BLaER1 (cell line): ENCODE measurements around the gene TBCE.

Source experiments
- H3K27ac ChIP-seq: shearing (Covaris generic); formaldehyde crosslinking; 2 replicates; pipeline ENCODE4 v1.8.1; 2022
- H3K27me3 ChIP-seq: shearing (Covaris generic); formaldehyde crosslinking; 2 replicates; pipeline ENCODE4 v1.8.1; 2022
- H3K36me3 ChIP-seq: shearing (Covaris generic); formaldehyde crosslinking; 2 replicates; pipeline ENCODE4 v1.8.1; 2022
- H3K4me1 ChIP-seq: shearing (Covaris generic); formaldehyde crosslinking; 2 replicates; pipeline ENCODE4 v1.8.1; 2022
- H3K4me2 ChIP-seq: shearing (Covaris generic); formaldehyde crosslinking; 2 replicates; pipeline ENCODE4 v1.8.1; 2022
- H3K4me3 ChIP-seq: shearing (Covaris generic); formaldehyde crosslinking; 2 replicates; pipeline ENCODE4 v1.8.1; 2022
- H3K9ac ChIP-seq: shearing (Covaris generic); formaldehyde crosslinking; 2 replicates; pipeline ENCODE4 v1.8.1; 2022
- H3K9me3 ChIP-seq: shearing (Covaris generic); formaldehyde crosslinking; 2 replicates; pipeline ENCODE4 v1.8.1; 2022
- H4K20me1 ChIP-seq: shearing (Covaris generic); formaldehyde crosslinking; 2 replicates; pipeline ENCODE4 v1.8.1; 2022
- Cebpa-rat ChIP-seq: shearing (Covaris generic); IDR thresholded peaks from 2 replicates; pipeline ENCODE4 v1.8.1; 2022

The TBCE gene

DNA sequence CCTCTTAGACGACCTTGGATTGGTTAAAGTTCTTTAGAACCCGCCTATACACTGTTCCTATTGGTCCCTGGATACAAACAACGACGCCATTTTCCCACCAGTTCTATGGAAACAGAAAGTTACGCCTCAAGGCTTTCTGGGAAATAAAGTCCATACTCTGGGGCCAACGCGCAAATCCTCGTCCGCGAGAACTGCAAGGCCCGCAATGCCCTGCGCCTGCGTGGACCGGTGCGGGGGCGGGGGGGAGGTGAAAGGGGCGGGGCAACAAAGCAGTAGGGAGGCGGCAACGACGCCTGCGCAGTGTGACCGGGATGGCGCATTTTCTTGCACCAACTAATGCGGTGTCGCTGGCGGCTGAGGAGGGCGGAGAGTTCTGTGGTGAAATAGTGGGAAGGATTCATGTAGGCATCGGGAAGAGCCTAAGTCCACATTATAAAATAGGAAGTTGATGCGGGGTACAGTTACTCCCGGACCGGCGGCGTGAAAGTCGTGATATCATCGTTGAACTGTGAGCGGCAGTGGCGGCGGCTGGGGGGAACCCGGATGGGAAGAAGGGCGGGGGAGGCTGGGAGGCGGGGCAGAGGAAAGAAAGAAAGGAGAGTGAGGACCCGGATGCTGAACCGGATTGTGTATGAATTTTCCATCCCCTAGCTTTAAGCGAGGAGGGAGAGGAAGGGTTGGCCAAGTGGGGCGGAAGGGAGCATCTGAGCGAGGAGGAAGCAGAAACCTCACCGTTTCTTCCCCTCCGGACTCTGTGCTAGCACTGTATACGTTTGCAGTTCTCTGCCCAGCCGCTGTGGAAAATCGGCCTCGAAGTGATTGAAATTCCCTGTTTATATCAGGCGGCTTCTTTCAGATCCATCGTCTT lies 38.7 kb upstream of the TBCE start, which contains the start of gene GGPS1:
GGPS1 (plus strand) TSS at position 300 of the 868 bp plus-strand sequence. CDS start 6,695 bp downstream, outside the sequence.
- H3K4me3 ChIP-seq = peak within 1 kb of the TSS; percentile 99
- peaks cover 73% of the 10 kb centered on the region for H4K20me1 ChIP-seq
- H3K9me3 ChIP-seq = no peaks in the 10 kb centered on the region
- H3K9ac ChIP-seq = peak within 1 kb of the TSS; percentile 99
- peak within 1 kb of the TSS; percentile 86 for H3K4me2 ChIP-seq
- H3K4me1 ChIP-seq = peaks cover 51% of the 10 kb centered on the region
- H3K27ac ChIP-seq = peak within 1 kb of the TSS; percentile 96
- H3K36me3 ChIP-seq = peaks cover 11% of the 10 kb centered on the region
- H3K27me3 ChIP-seq = no peaks in the 10 kb centered on the region
- no peak for TF ChIP-seq Cebpa-rat

DNA sequence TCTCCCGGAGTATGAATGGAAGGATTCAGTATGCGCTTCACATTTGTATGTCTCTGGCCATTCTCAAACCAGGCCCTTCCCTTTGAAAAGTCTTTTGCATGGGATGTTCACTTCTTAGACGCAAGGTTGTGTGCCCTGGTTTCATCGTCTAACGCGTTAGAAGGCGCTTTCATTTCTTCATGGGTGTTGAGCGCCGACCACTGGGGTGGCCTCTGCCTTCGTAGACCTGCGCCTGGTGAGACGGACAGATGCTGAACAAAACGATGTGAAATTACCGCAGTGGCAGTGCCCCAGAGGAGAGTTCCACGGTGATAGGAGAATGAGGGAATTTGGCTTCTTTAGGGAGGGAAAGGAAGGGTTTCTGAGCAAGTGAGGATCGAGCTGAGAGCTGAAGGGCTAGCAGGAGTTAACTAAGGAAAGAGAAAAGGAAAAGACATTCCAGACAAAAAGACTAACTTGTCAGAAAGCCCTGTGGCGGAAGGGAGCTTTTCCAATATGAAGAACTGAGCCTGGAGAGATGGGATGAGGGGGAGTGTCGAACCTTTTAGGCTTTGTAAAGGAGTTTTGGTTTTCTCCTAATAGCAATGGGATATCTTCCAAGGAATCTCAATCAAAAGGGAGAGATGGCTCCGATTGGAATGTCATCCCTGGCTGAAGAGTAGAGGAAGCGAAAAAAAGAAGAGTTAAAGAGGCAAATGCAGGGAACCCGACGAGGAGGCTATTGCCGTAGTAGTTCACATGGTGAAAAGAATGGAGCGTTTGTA lies 37.9 kb upstream of the TBCE start:
- H3K9me3 ChIP-seq = no peaks in the 10 kb centered on the region
- H3K4me1 ChIP-seq = peaks cover 46% of the 10 kb centered on the region
- peaks cover 4% of the 10 kb centered on the region; the same call in 1 of the 2 replicates for H3K36me3 ChIP-seq
- peak overlapping the region; percentile 74 for H3K4me3 ChIP-seq
- peak overlapping the region; percentile 86 for H3K4me2 ChIP-seq
- H4K20me1 ChIP-seq = peaks cover 65% of the 10 kb centered on the region
- no peak for TF ChIP-seq Cebpa-rat
- H3K27me3 ChIP-seq = no peaks in the 10 kb centered on the region
- peak overlapping the region; percentile 86 for H3K27ac ChIP-seq
- H3K9ac ChIP-seq = peak overlapping the region; percentile 89

DNA sequence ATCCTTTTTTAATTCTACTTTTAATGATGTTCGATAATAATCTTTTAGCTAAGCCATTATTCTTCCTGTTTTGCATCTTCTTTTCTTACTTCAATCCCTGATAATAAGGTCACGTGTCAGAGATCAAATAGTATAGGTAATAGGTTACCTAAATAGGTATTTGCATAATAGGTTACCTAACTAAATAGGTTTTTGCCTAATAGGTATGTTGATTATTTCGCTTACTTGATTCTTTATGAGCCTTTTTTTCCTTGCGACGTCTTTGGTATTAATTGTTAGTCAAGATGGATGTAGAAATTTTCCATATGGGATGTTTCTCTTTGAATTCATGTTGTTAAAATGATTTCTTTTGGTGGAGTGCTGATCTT lies 36.3 kb upstream of the TBCE start:
- no peak overlapping the region for H3K27ac ChIP-seq
- H3K4me2 ChIP-seq = peak overlapping the region; percentile 86
- H3K4me3 ChIP-seq = no peak overlapping the region; the same call in 1 of the 2 replicates
- H3K4me1 ChIP-seq = peaks cover 30% of the 10 kb centered on the region
- peaks cover 14% of the 10 kb centered on the region for H3K36me3 ChIP-seq
- no peak for TF ChIP-seq Cebpa-rat
- no peaks in the 10 kb centered on the region for H3K27me3 ChIP-seq
- peaks cover 60% of the 10 kb centered on the region for H4K20me1 ChIP-seq
- H3K9ac ChIP-seq = peak overlapping the region; percentile 89; the same call in 1 of the 2 replicates
- H3K9me3 ChIP-seq = no peaks in the 10 kb centered on the region

DNA sequence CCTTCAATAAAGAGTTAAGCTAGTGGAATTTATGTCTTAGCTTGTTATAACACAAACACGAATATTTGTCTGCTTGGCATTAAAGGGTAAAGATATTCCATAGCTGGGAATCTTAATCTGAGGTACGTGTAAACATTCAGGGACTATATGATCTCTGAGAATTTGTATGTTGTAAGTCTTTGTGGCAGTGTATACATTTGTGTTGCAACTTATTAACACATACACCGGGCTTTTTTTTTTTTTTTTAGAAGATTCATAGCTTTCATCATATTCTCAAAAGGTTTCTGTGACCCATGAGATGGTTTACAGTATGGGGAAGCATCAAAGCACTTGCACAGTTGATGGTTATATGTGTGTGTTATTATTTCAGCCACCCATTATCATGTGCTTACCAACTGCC lies 35.8 kb upstream of the TBCE start:
- Histone ChIP-seq H3K4me2 (peak overlapping the region; percentile 86), H3K9me3 (no peaks in the 10 kb centered on the region), H4K20me1 (peaks cover 55% of the 10 kb centered on the region), H3K4me1 (peaks cover 30% of the 10 kb centered on the region), H3K27me3 (no peaks in the 10 kb centered on the region), H3K4me3 (no peak overlapping the region), H3K9ac (peak overlapping the region; percentile 1; the same call in 1 of the 2 replicates), H3K27ac (no peak overlapping the region), H3K36me3 (peaks cover 19% of the 10 kb centered on the region)
- no peak for TF ChIP-seq Cebpa-rat

DNA sequence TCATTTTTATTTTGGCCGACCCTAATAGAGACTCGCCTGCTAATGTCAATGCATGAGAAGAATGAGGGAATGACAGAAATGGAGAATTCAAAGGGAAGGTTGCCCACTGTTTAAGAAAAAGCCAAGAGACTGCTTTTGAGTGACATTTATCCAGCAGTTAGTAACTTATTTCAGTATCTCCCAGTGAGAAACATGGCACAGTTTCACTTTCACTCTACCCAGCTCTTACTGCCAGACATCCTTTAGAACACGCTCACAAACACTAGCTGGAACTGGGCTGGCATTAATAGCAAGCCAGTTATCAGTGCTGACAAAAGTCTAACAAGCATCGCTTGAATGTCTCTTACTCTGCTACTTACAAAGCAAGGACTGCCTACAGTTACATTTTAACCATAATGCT lies 30.3 kb upstream of the TBCE start:
- Histone ChIP-seq H3K27ac (0 out of 2 replicates have a peak overlapping the region, but pooled peaks have one; percentile 16), H3K27me3 (no peaks in the 10 kb centered on the region), H3K36me3 (peaks cover 54% of the 10 kb centered on the region), H3K4me3 (no peak overlapping the region), H3K4me2 (peak overlapping the region; percentile 38), H3K9ac (no peak overlapping the region), H4K20me1 (peaks cover 13% of the 10 kb centered on the region), H3K9me3 (no peaks in the 10 kb centered on the region), H3K4me1 (peaks cover 17% of the 10 kb centered on the region)
- no peak for TF ChIP-seq Cebpa-rat

DNA sequence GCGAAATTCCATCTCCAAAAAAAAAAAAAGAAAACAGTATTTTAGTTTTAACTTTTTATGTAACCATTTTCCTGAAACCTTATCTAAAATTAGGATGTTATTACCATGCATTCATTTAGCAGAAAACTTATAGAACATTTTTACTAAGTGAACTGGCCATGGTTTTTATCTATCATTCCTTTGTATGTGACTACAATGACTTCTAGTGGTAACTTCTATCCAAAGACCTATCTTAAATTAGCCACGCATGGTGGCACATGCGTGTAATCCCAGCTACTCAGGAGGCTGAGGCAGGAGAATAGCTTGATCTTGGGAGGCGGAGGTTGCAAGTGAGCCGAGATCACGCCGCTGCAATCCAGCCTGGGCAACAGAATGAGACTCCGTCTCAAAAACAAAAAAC lies 27.5 kb upstream of the TBCE start:
- H3K27ac ChIP-seq = no peak overlapping the region
- H3K4me2 ChIP-seq = no peak overlapping the region
- no peak for TF ChIP-seq Cebpa-rat
- H3K9ac ChIP-seq = no peak overlapping the region
- H3K27me3 ChIP-seq = no peaks in the 10 kb centered on the region
- H3K36me3 ChIP-seq = peaks cover 67% of the 10 kb centered on the region
- no peak overlapping the region for H3K4me3 ChIP-seq
- no peaks in the 10 kb centered on the region for H3K9me3 ChIP-seq
- peaks cover 8% of the 10 kb centered on the region for H4K20me1 ChIP-seq
- peaks cover 14% of the 10 kb centered on the region for H3K4me1 ChIP-seq

DNA sequence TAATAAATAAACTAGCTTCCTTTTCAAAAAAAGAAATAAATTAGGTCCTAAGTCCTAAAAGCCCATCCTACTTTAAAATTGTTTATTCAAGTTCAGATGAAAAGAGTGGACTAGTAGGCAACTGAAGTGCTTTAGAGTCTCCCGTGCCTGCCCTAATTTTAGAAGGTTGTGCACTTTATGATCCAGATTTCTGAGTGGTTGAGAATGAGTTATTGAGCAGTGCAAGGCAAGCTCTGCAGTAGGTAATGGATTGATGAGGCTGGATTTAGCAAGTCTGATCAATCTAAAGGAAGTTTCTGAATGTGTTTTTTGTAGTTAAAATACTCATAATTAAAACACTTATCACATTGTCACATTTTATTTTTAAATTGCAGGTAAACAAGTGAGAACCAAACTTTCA lies 25.9 kb upstream of the TBCE start:
- Histone ChIP-seq H3K9me3 (no peaks in the 10 kb centered on the region), H4K20me1 (no peaks in the 10 kb centered on the region; the same call in 1 of the 2 replicates), H3K4me2 (no peak overlapping the region), H3K4me1 (peaks cover 10% of the 10 kb centered on the region), H3K4me3 (no peak overlapping the region), H3K27me3 (no peaks in the 10 kb centered on the region), H3K36me3 (peaks cover 67% of the 10 kb centered on the region), H3K27ac (no peak overlapping the region), H3K9ac (no peak overlapping the region)
- TF ChIP-seq Cebpa-rat = no peak

DNA sequence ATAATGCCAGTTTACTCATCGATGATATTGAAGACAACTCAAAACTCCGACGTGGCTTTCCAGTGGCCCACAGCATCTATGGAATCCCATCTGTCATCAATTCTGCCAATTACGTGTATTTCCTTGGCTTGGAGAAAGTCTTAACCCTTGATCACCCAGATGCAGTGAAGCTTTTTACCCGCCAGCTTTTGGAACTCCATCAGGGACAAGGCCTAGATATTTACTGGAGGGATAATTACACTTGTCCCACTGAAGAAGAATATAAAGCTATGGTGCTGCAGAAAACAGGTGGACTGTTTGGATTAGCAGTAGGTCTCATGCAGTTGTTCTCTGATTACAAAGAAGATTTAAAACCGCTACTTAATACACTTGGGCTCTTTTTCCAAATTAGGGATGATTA lies 25.2 kb upstream of the TBCE start:
- H3K36me3 ChIP-seq = peaks cover 68% of the 10 kb centered on the region
- no peaks in the 10 kb centered on the region for H3K27me3 ChIP-seq
- H3K9ac ChIP-seq = no peak overlapping the region
- no peak for TF ChIP-seq Cebpa-rat
- H3K4me3 ChIP-seq = no peak overlapping the region
- no peak overlapping the region for H3K27ac ChIP-seq
- H3K4me2 ChIP-seq = no peak overlapping the region
- no peaks in the 10 kb centered on the region for H3K9me3 ChIP-seq
- H3K4me1 ChIP-seq = peaks cover 3% of the 10 kb centered on the region
- H4K20me1 ChIP-seq = no peaks in the 10 kb centered on the region

DNA sequence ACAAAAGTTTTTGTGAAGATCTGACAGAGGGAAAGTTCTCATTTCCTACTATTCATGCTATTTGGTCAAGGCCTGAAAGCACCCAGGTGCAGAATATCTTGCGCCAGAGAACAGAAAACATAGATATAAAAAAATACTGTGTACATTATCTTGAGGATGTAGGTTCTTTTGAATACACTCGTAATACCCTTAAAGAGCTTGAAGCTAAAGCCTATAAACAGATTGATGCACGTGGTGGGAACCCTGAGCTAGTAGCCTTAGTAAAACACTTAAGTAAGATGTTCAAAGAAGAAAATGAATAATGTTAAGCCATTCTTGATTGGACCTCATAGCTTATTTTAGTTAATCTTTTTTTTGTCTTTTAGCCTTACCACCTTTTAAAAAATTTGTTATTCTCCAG lies 24.8 kb upstream of the TBCE start:
- Histone ChIP-seq H3K9ac (no peak overlapping the region), H3K4me1 (no peaks in the 10 kb centered on the region), H3K4me2 (no peak overlapping the region), H3K9me3 (no peaks in the 10 kb centered on the region), H3K4me3 (no peak overlapping the region), H3K27ac (no peak overlapping the region), H3K27me3 (no peaks in the 10 kb centered on the region), H3K36me3 (peaks cover 64% of the 10 kb centered on the region), H4K20me1 (no peaks in the 10 kb centered on the region)
- TF ChIP-seq Cebpa-rat = no peak

DNA sequence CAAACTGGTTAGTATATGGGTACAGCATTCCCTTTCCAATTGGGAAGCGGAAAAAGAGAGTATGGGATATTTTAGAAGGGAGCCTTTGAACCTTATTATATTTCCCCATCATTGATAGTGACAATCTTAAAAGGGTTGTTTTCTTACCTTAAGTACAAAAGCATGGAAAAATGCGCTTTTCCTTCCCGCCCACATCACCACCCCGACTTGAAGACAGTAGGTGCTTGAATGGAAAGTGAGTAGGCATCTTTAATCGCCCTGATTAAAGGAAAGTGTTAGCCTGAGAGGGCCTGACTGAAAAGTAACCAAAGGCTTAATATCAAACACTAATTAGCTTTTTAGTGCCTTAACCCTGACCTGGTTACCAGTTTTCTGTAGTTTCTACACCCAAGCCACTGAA lies 23.5 kb upstream of the TBCE start:
- H3K9me3 ChIP-seq = 0 out of 2 replicates have a peak, but pooled peaks cover 2% of the 10 kb centered on the region
- H3K4me2 ChIP-seq = no peak overlapping the region
- peaks cover 53% of the 10 kb centered on the region for H3K36me3 ChIP-seq
- no peak overlapping the region for H3K27ac ChIP-seq
- H3K27me3 ChIP-seq = no peaks in the 10 kb centered on the region
- no peaks in the 10 kb centered on the region for H3K4me1 ChIP-seq
- H3K4me3 ChIP-seq = no peak overlapping the region
- no peaks in the 10 kb centered on the region for H4K20me1 ChIP-seq
- no peak for TF ChIP-seq Cebpa-rat
- no peak overlapping the region for H3K9ac ChIP-seq
